Neural progenitor cell (in vitro differentiated cells): ENCODE measurements around the gene TMCO1. TPM values are rescaled to one million over a fixed set of nuclear protein-coding genes. Genes with fewer than 3 reads are reported as not detected.
"Not testable (repeated sequence)": the region's sequence is repeated elsewhere in the genome, so short reads cannot be mapped to it uniquely, and the experiment has no call there.

Source experiments
- DNase-seq: peaks from one replicate; pipeline ENCODE4 v3.0.0-alpha.2; 2016; ENCODE audit warnings: low spot score
- H2AFZ ChIP-seq: fragments of 200-600 bp; sonication (generic); replicated peaks from 2 replicates; pipeline ENCODE4 v1.6.1; 2016; ENCODE audit warnings: antibody characterized with exemption
- H3F3A ChIP-seq: fragments of 200-600 bp; sonication (generic); 2 replicates; pipeline ENCODE4 v1.6.1; 2016; ENCODE audit warnings: antibody characterized with exemption, low read depth
- H3K27ac ChIP-seq: fragments of 200-600 bp; sonication (generic); 2 replicates; pipeline ENCODE4 v1.5.1; 2016; ENCODE audit warnings: mild to moderate bottlenecking
- H3K27me3 ChIP-seq: fragments of 200-600 bp; sonication (generic); 2 replicates; pipeline ENCODE4 v1.6.1; 2016; ENCODE audit warnings: mild to moderate bottlenecking, moderate library complexity
- H3K36me3 ChIP-seq: fragments of 200-600 bp; sonication (generic); 2 replicates; pipeline ENCODE4 v1.5.1; 2016
- H3K4me1 ChIP-seq: fragments of 200-600 bp; sonication (generic); 2 replicates; pipeline ENCODE4 v1.6.1; 2016; ENCODE audit warnings: mixed run types
- H3K4me2 ChIP-seq: fragments of 200-600 bp; sonication (generic); 2 replicates; pipeline ENCODE4 v1.6.1; 2016
- H3K4me3 ChIP-seq: fragments of 200-600 bp; sonication (generic); 2 replicates; pipeline ENCODE4 v1.5.1; 2016
- H3K79me2 ChIP-seq: fragments of 200-600 bp; sonication (generic); 2 replicates; pipeline ENCODE4 v1.6.1; 2016; ENCODE audit warnings: low read depth
- H3K9ac ChIP-seq: fragments of 200-600 bp; sonication (generic); 2 replicates; pipeline ENCODE4 v1.6.1; 2016
- H3K9me3 ChIP-seq: fragments of 200-600 bp; sonication (generic); 2 replicates; pipeline ENCODE4 v1.5.1; 2016; ENCODE audit warnings: low read depth
- H4K20me1 ChIP-seq: fragments of 200-600 bp; sonication (generic); 2 replicates; pipeline ENCODE4 v1.6.1; 2016; ENCODE audit warnings: low read depth
- H3K27ac Mint-ChIP-seq: 3 replicates; pipeline ENCODE4 v1.8.0; 2021; ENCODE audit warnings: mixed read lengths
- H3K27me3 Mint-ChIP-seq: 2 replicates; pipeline ENCODE4 v1.8.0; 2022; ENCODE audit warnings: low read depth, mild to moderate bottlenecking, inconsistent platforms, moderate library complexity, mixed read lengths; ENCODE audit not compliant: insufficient read depth
- H3K36me3 Mint-ChIP-seq: 3 replicates; pipeline ENCODE4 v1.8.0; 2021; ENCODE audit warnings: mixed read lengths
- H3K4me1 Mint-ChIP-seq: 3 replicates; pipeline ENCODE4 v1.8.0; 2021; ENCODE audit warnings: mixed read lengths
- H3K4me3 Mint-ChIP-seq: 3 replicates; pipeline ENCODE4 v1.8.0; 2021; ENCODE audit warnings: mild to moderate bottlenecking, moderate library complexity, mixed read lengths
- H3K9me3 Mint-ChIP-seq: 3 replicates; pipeline ENCODE4 v1.8.0; 2020; ENCODE audit warnings: mixed read lengths
- CTCF ChIP-seq: fragments of 200-600 bp; sonication (generic); IDR thresholded peaks from 2 replicates; pipeline ENCODE4 v1.5.1; 2017; ENCODE audit warnings: antibody characterized with exemption, mild to moderate bottlenecking
- EZH2 ChIP-seq: fragments of 200-600 bp; sonication (generic); IDR thresholded peaks from 2 replicates; pipeline ENCODE4 v1.6.1; 2017; ENCODE audit warnings: antibody characterized with exemption, mild to moderate bottlenecking, moderate library complexity
- EZH2phosphoT487 ChIP-seq: fragments of 200-600 bp; sonication (generic); IDR thresholded peaks from 2 replicates; pipeline ENCODE4 v1.6.1; 2017; ENCODE audit warnings: antibody characterized with exemption
- total RNA-seq: library from RNA; depleted of rRNA; stranded (reverse); fragments of >200 nt; gene quantifications from 2 replicates; pipeline ENCODE4 v1.2.3, GENCODE V29; 2015; ENCODE audit warnings: low replicate concordance

Gene TMCO1
- total RNA-seq, 1 donor from 2014 or later: 89.4 TPM

GRCh38 chr1:165686971-165687433, 81.7 kb downstream of the TMCO1 start:
- no peak for DNase-seq
- Mint-ChIP-seq H3K9me3 (peaks cover 19% of the 10 kb centered on the region), H3K27ac (no peak overlapping the region), H3K4me1 (no peaks in the 10 kb centered on the region), H3K4me3 (no peak overlapping the region), H3K27me3 (no peaks in the 10 kb centered on the region), H3K36me3 (peaks cover 59% of the 10 kb centered on the region)
- H3F3A ChIP-seq: no peaks in the 10 kb centered on the region
- H4K20me1 ChIP-seq: peaks cover 12% of the 10 kb centered on the region
- H3K79me2 ChIP-seq: peaks cover 73% of the 10 kb centered on the region
- H3K36me3 ChIP-seq: peaks cover 14% of the 10 kb centered on the region
- H3K27me3 ChIP-seq: no peaks in the 10 kb centered on the region
- no peak overlapping the region for H3K9ac ChIP-seq
- no peak overlapping the region for H3K4me2 ChIP-seq
- no peaks in the 10 kb centered on the region for H3K9me3 ChIP-seq
- no peak overlapping the region for H3K27ac ChIP-seq
- H3K4me3 ChIP-seq: no peak overlapping the region
- no peaks in the 10 kb centered on the region for H3K4me1 ChIP-seq
- H2AFZ ChIP-seq: no peak overlapping the region
- TF ChIP-seq EZH2 (no peak), CTCF (no peak), EZH2phosphoT487 (no peak)

- H2AFZ ChIP-seq: no peak overlapping the region
- H3K9me3 ChIP-seq: no peaks in the 10 kb centered on the region
- H3K4me2 ChIP-seq: no peak overlapping the region
- TF ChIP-seq CTCF (peak; percentile 31), EZH2 (no peak)
- no peaks in the 10 kb centered on the region for H3K4me1 ChIP-seq
- H3K27me3 ChIP-seq: no peaks in the 10 kb centered on the region
- peaks cover 16% of the 10 kb centered on the region for H3K36me3 ChIP-seq
- H3K4me3 ChIP-seq: no peak overlapping the region
- Mint-ChIP-seq H3K27ac (no peak overlapping the region), H3K36me3 (peaks cover 56% of the 10 kb centered on the region), H3K9me3 (peaks cover 13% of the 10 kb centered on the region), H3K27me3 (no peaks in the 10 kb centered on the region), H3K4me3 (no peak overlapping the region), H3K4me1 (no peaks in the 10 kb centered on the region)
- peak; percentile 27 for DNase-seq
- no peaks in the 10 kb centered on the region for H3F3A ChIP-seq
- no peak overlapping the region for H3K27ac ChIP-seq
- no peak overlapping the region for H3K9ac ChIP-seq
- peaks cover 67% of the 10 kb centered on the region for H3K79me2 ChIP-seq
- H4K20me1 ChIP-seq: peaks cover 12% of the 10 kb centered on the region
These were observed 82.3 kb downstream of the TMCO1 start for GRCh38 chr1:165686121-165686970.

- no peak overlapping the region for H3K4me3 Mint-ChIP-seq
- Histone ChIP-seq H3K4me2 (no peak overlapping the region), H2AFZ (no peak overlapping the region), H3K9me3 (no peaks in the 10 kb centered on the region), H3K4me1 (no peaks in the 10 kb centered on the region), H3K79me2 (peaks cover 46% of the 10 kb centered on the region), H4K20me1 (peaks cover 12% of the 10 kb centered on the region), H3F3A (no peaks in the 10 kb centered on the region), H3K9ac (no peak overlapping the region), H3K27me3 (no peaks in the 10 kb centered on the region), H3K27ac (no peak overlapping the region), H3K4me3 (no peak overlapping the region), H3K36me3 (peaks cover 18% of the 10 kb centered on the region)
- H3K36me3 Mint-ChIP-seq: peaks cover 60% of the 10 kb centered on the region
- no peak for TF ChIP-seq EZH2
- no peak for TF ChIP-seq EZH2phosphoT487
- no peak for TF ChIP-seq CTCF
- no peaks in the 10 kb centered on the region for H3K4me1 Mint-ChIP-seq
- no peaks in the 10 kb centered on the region for H3K27me3 Mint-ChIP-seq
- no peak for DNase-seq
- no peak overlapping the region for H3K27ac Mint-ChIP-seq
- peaks cover 7% of the 10 kb centered on the region for H3K9me3 Mint-ChIP-seq
These were observed 84.7 kb downstream of the TMCO1 start for GRCh38 chr1:165683848-165684485.

GRCh38 chr1:165680773-165681172, 87.9 kb downstream of the TMCO1 start:
- H3K4me3 ChIP-seq, H3K4me2 ChIP-seq, H3K27ac ChIP-seq, H3K27me3 Mint-ChIP-seq, H3K4me1 ChIP-seq, H3K9me3 Mint-ChIP-seq, DNase-seq, H3K9me3 ChIP-seq, H4K20me1 ChIP-seq, H3K4me1 Mint-ChIP-seq, H3K4me3 Mint-ChIP-seq, H2AFZ ChIP-seq, H3K27me3 ChIP-seq, H3K9ac ChIP-seq, H3K27ac Mint-ChIP-seq, H3F3A ChIP-seq: not testable (repeated sequence)
- H3K36me3 Mint-ChIP-seq: peaks cover 58% of the 10 kb centered on the region
- Histone ChIP-seq H3K79me2 (peaks cover 19% of the 10 kb centered on the region), H3K36me3 (peaks cover 22% of the 10 kb centered on the region)
